Pancreas (tissue), 10 donors: ENCODE results near the gene HCRTR2. TPM values are rescaled to one million over a fixed set of nuclear protein-coding genes. Genes with fewer than 3 reads are reported as not detected.

Source experiments
- ATAC-seq, 4 donors: fragments of 200-7000 bp; cut with Tn5 transposase; one replicate each; pipeline versions ENCODE4 v1.8.0 to v1.9.1; 2020; ENCODE audit warnings: mild to moderate bottlenecking in 4 of 4, moderate library complexity in 4 of 4
- DNase-seq, 6 donors: peaks; one replicate each; pipeline ENCODE4 v3.0.0-alpha.2; 2020
- FAIRE-seq: peaks from 2 replicates; lab custom pipeline; 2012; peaks lifted over from hg19 to GRCh38; lab: Jason Lieb, UNC
- H3K27ac ChIP-seq, 4 donors: fragments of 200-600 bp; sonication (generic); 1 replicate in 3 of 4; 2 replicates in 1 of 4; pipeline versions ENCODE4 v1.5.0 to v1.8.0; 2020
- H3K27me3 ChIP-seq, 4 donors: fragments of 200-600 bp; one replicate each; pipeline ENCODE4 v1.8.0; 2021
- H3K36me3 ChIP-seq, 3 donors: fragments of 200-600 bp; sonication (generic) in 1 of 3; one replicate each; pipeline versions ENCODE4 v1.5.0 to v1.8.0; 2020 to 2021
- H3K4me1 ChIP-seq, 3 donors: fragments of 200-600 bp; one replicate each; pipeline ENCODE4 v1.8.0; 2021
- H3K4me3 ChIP-seq, 4 donors: fragments of 200-600 bp; sonication (generic) in 2 of 4; one replicate each; pipeline versions ENCODE4 v1.5.0 to v1.8.0; 2020 to 2021
- H3K9me3 ChIP-seq, 4 donors: fragments of 200-600 bp; one replicate each; pipeline ENCODE4 v1.8.0; 2021
- CTCF ChIP-seq, 4 donors: fragments of 200-600 bp; sonication (generic) in 3 of 4; IDR thresholded peaks; one replicate each; pipeline versions ENCODE4 v1.5.0 to v1.8.0; 2021; ENCODE audit warnings: antibody characterized with exemption in 4 of 4
- WGBS, 2 donors: extraction: QIAGEN DNeasy Blood & Tissue Kit; methylation state at CpG; one replicate each; pipeline ENCODE4 v1.1.7; 2013; 5-methylcytosine and 5-hydroxymethylcytosine counted together
- intact Hi-C, 3 donors: fragments of 100-400 bp; cut with DNase I; formaldehyde crosslinking; loops; one replicate each; pipeline versions ENCODE4 v1.11.1 to v1.14.2; 2022
- polyA plus RNA-seq, 2 donors: library from polyadenylated mRNA; stranded (reverse); fragments of 200-250 nt; gene quantifications; one replicate each; pipeline ENCODE4 v1.2.3, GENCODE V29; 2013
- total RNA-seq, 6 donors: library from RNA; stranded (reverse); fragmentation: NEBNext Ultra II Directional in 4 of 6; extraction: Animal tissue kit (Norgen Biotek cat#: 25700) in 4 of 6; gene quantifications; one replicate each; pipeline versions ENCODE4 v1.2.1 to v1.2.4, GENCODE V29; 2021 to 2023
- donor health status: healthy with polysubstance abuse.
- donor health status: DM: no; HTN: no; CAD: no; lungs with moderate emphysema.
- donor health status: DM: no; HTN: no; CAD: no.
- donor health status: control.
- donor health status: control.
- donor health status: Bipolar disorder and iron deficiency.
- donor health status: DM: yes; HTN: yes; CAD: no.
- donor health status: DM: no; HTN: no; CAD: no.
- donor health status: DM: no; HTN: no; CAD: no.
- donor health status: DM: yes; HTN: yes; CAD: no.

HCRTR2 gene
- total and polyA plus RNA-seq, 8 donors = not detected

- ATAC-seq (no peak), FAIRE-seq (no peak), DNase-seq (no peak)
- H3K27me3 ChIP-seq = no peaks in the 10 kb centered on the region
- no peaks in the 10 kb centered on the region for H3K4me1 ChIP-seq
- no peak for TF ChIP-seq CTCF (IDR thresholded peaks at IDR 0.05)
- no peak overlapping the region for H3K4me3 ChIP-seq
- H3K9me3 ChIP-seq = no peaks in the 10 kb centered on the region
- intact Hi-C loops = no loop called here
- 66 to 70% methylated on average over 5 of the region's 5 CpGs for WGBS, 2 donors
- no peaks in the 10 kb centered on the region for H3K36me3 ChIP-seq
- no peak overlapping the region for H3K27ac ChIP-seq
These were observed 103.3 kb downstream of the HCRTR2 start for GRCh38 chr6:55277646-55278045.

- no peaks in the 10 kb centered on the region for H3K4me1 ChIP-seq
- H3K4me3 ChIP-seq = no peak overlapping the region
- H3K36me3 ChIP-seq = no peaks in the 10 kb centered on the region
- no peak for DNase-seq
- H3K27me3 ChIP-seq = no peaks in the 10 kb centered on the region
- H3K27ac ChIP-seq = no peak overlapping the region
- no peaks in the 10 kb centered on the region for H3K9me3 ChIP-seq
- 49 to 62% methylated on average over 4 of the region's 4 CpGs for WGBS, 2 donors
- intact Hi-C loops = loop anchor here in 1 of 3 donors (10.0 kb wide), 1 partner anchor 674 kb away; no protein-coding TSS in a partner anchor
- no peak for TF ChIP-seq CTCF (IDR thresholded peaks at IDR 0.05)
- no peak for FAIRE-seq
- ATAC-seq = no peak
These were observed 106.9 kb downstream of the HCRTR2 start for GRCh38 chr6:55281215-55281614.

GRCh38 chr6:55282115-55282514 lies 107.8 kb downstream of the HCRTR2 start:
- Histone ChIP-seq H3K27me3 (no peaks in the 10 kb centered on the region), H3K27ac (no peak overlapping the region), H3K36me3 (no peaks in the 10 kb centered on the region), H3K4me3 (no peak overlapping the region), H3K9me3 (no peaks in the 10 kb centered on the region), H3K4me1 (no peaks in the 10 kb centered on the region)
- FAIRE-seq (no peak), DNase-seq (no peak), ATAC-seq (no peak)
- no peak for TF ChIP-seq CTCF (IDR thresholded peaks at IDR 0.05)
- intact Hi-C loops = loop anchor here in 1 of 3 donors (10.0 kb wide), 1 partner anchor 673 kb away; no protein-coding TSS in a partner anchor
- 26 to 31% methylated on average over 6 of the region's 6 CpGs for WGBS, 2 donors

- Histone ChIP-seq H3K27me3 (no peaks in the 10 kb centered on the region), H3K36me3 (no peaks in the 10 kb centered on the region), H3K9me3 (no peaks in the 10 kb centered on the region), H3K4me3 (no peak overlapping the region), H3K27ac (no peak overlapping the region), H3K4me1 (no peaks in the 10 kb centered on the region)
- no peak for TF ChIP-seq CTCF (IDR thresholded peaks at IDR 0.05)
- FAIRE-seq = no peak
- intact Hi-C loops = loop anchor here in 1 of 3 donors (10.0 kb wide), 1 partner anchor 668 kb away; no protein-coding TSS in a partner anchor
- ATAC-seq = no peak
- WGBS, 2 donors = 65 to 68% methylated on average over 2 of the region's 2 CpGs
- DNase-seq = no peak
These were observed 112.5 kb downstream of the HCRTR2 start for GRCh38 chr6:55286824-55287223.

- Histone ChIP-seq H3K4me1 (no peaks in the 10 kb centered on the region), H3K27ac (no peak overlapping the region), H3K9me3 (no peaks in the 10 kb centered on the region), H3K4me3 (no peak overlapping the region), H3K27me3 (no peaks in the 10 kb centered on the region), H3K36me3 (no peaks in the 10 kb centered on the region)
- TF ChIP-seq CTCF (IDR thresholded peaks at IDR 0.05) = no peak
- intact Hi-C loops = no loop called here
- 88 to 90% methylated on average over 2 of the region's 2 CpGs for WGBS, 2 donors
- FAIRE-seq = no peak
- ATAC-seq = no peak
- DNase-seq = no peak
These were observed 116.4 kb downstream of the HCRTR2 start for GRCh38 chr6:55290736-55291135.
